IMR-90 (cell line): ENCODE results near the gene RFPL1. TPM values are rescaled to one million over a fixed set of nuclear protein-coding genes. Genes with fewer than 3 reads are reported as not detected.

Experiments
- ATAC-seq: fragments of 200-7000 bp; cut with Tn5 transposase; 2 replicates; pipeline ENCODE4 v1.9.1; 2020; ENCODE audit warnings: low read depth, mild to moderate bottlenecking, moderate library complexity
- BruUV-seq: library from RNA; stranded (reverse); fragments of 400-500 nt; replicated peaks from 2 replicates; lab custom pipeline; 2021; lab: Mats Ljungman, UMichigan
- CTCF ChIA-PET: fragments of 300-600 bp; formaldehyde crosslinking; extraction: SDS; loops from one replicate; lab custom pipeline; 2021; ENCODE audit warnings: antibody characterized with exemption; lab: Yijun Ruan, JAX
- POLR2A ChIA-PET: fragments of 300-600 bp; sonication (Branson Sonifier 250); formaldehyde crosslinking; loops from one replicate; lab custom pipeline; 2022; ENCODE audit warnings: antibody characterized with exemption; ENCODE audit not compliant: unreplicated experiment; lab: Charles Lee
- DNase-seq: peaks from one replicate; pipeline ENCODE4 v3.0.0; 2013
- H2AFZ ChIP-seq: replicated peaks from 2 replicates; pipeline ENCODE3; 2013; ENCODE audit warnings: low read length, mild to moderate bottlenecking; ENCODE audit not compliant: poor library complexity
- H2AK5ac ChIP-seq: 2 replicates; pipeline ENCODE4 v1.6.1; 2013; ENCODE audit warnings: low read depth, low read length, inconsistent platforms
- H2AK9ac ChIP-seq: replicated peaks from 2 replicates; pipeline ENCODE3; 2013; ENCODE audit warnings: mild to moderate bottlenecking, low read depth, low read length, moderate library complexity; ENCODE audit not compliant: poor library complexity
- H2BK120ac ChIP-seq: 2 replicates; pipeline ENCODE4 v1.6.1; 2013; ENCODE audit warnings: low read depth, low read length, inconsistent platforms
- H2BK15ac ChIP-seq: 3 replicates; pipeline ENCODE4 v1.6.1; 2013; ENCODE audit warnings: low read depth, low read length, inconsistent platforms
- H2BK20ac ChIP-seq: 2 replicates; pipeline ENCODE4 v1.6.1; 2013; ENCODE audit warnings: low read depth, mild to moderate bottlenecking, inconsistent platforms, low read length, moderate library complexity
- H2BK5ac ChIP-seq: 2 replicates; pipeline ENCODE4 v1.6.1; 2013; ENCODE audit warnings: mild to moderate bottlenecking, low read depth, low read length, inconsistent platforms; ENCODE audit not compliant: poor library complexity, severe bottlenecking
- H3K14ac ChIP-seq: replicated peaks from 2 replicates; pipeline ENCODE4 v1.6.1; 2013; ENCODE audit warnings: low read depth, low read length, inconsistent platforms
- H3K18ac ChIP-seq: 2 replicates; pipeline ENCODE4 v1.6.1; 2013; ENCODE audit warnings: low read depth, low read length, control low read depth
- H3K23ac ChIP-seq: 2 replicates; pipeline ENCODE4 v1.6.1; 2013; ENCODE audit warnings: low read depth, low read length, inconsistent platforms
- H3K27ac ChIP-seq: 2 replicates; pipeline ENCODE4 v1.5.1; 2013; ENCODE audit warnings: mild to moderate bottlenecking, control low read depth, low read length; ENCODE audit not compliant: insufficient read depth
- H3K27me3 ChIP-seq: 2 replicates; pipeline ENCODE4 v1.6.1; 2013; ENCODE audit warnings: low read length; ENCODE audit not compliant: control insufficient read depth, insufficient read depth
- H3K36me3 ChIP-seq: 2 replicates; pipeline ENCODE4 v1.6.1; 2013; ENCODE audit warnings: low read length, mixed read lengths; ENCODE audit not compliant: control insufficient read depth, insufficient read depth
- H3K4ac ChIP-seq: 2 replicates; pipeline ENCODE4 v1.6.1; 2013; ENCODE audit warnings: low read depth, low read length, inconsistent platforms
- H3K4me1 ChIP-seq: 2 replicates; pipeline ENCODE4 v1.6.1; 2013; ENCODE audit warnings: low read length, mixed read lengths; ENCODE audit not compliant: control insufficient read depth, insufficient read depth
- H3K4me2 ChIP-seq: 2 replicates; pipeline ENCODE4 v1.6.1; 2013; ENCODE audit warnings: low read depth, mild to moderate bottlenecking, control low read depth, low read length, moderate library complexity
- H3K4me3 ChIP-seq: 2 replicates; pipeline ENCODE4 v1.5.1; 2013; ENCODE audit warnings: low read depth, mild to moderate bottlenecking, control low read depth, low read length, moderate library complexity; ENCODE audit not compliant: insufficient read depth
- H3K56ac ChIP-seq: 2 replicates; pipeline ENCODE4 v1.6.1; 2013; ENCODE audit warnings: low read length, inconsistent platforms; ENCODE audit not compliant: insufficient read depth; ENCODE audit errors: extremely low read depth
- H3K79me1 ChIP-seq, 2 experiments: 2 replicates each; pipeline ENCODE4 v1.6.1; 2013; ENCODE audit warnings: low read length in 2 of 2, inconsistent platforms in 1 of 2, low read depth in 1 of 2
- H3K9ac ChIP-seq: 2 replicates; pipeline ENCODE4 v1.6.1; 2013; ENCODE audit warnings: low read depth, low read length, control low read depth
- H3K9me1 ChIP-seq: 2 replicates; pipeline ENCODE4 v1.6.1; 2013; ENCODE audit warnings: low read length, inconsistent platforms; ENCODE audit not compliant: insufficient read depth
- H3K9me3 ChIP-seq: 2 replicates; pipeline ENCODE4 v1.6.1; 2013; ENCODE audit warnings: low read length; ENCODE audit not compliant: control insufficient read depth, insufficient read depth
- H4K20me1 ChIP-seq: 2 replicates; pipeline ENCODE4 v1.6.1; 2013; ENCODE audit warnings: low read length, inconsistent platforms; ENCODE audit not compliant: insufficient read depth
- H4K5ac ChIP-seq: 2 replicates; pipeline ENCODE4 v1.6.1; 2013; ENCODE audit warnings: mild to moderate bottlenecking, low read depth, low read length, control low read depth
- H4K8ac ChIP-seq, 2 experiments: 2 replicates each; pipeline ENCODE4 v1.6.1; 2013; ENCODE audit warnings: low read depth in 2 of 2, low read length in 2 of 2, control low read depth in 1 of 2, inconsistent platforms in 1 of 2
- H4K91ac ChIP-seq: 2 replicates; pipeline ENCODE4 v1.6.1; 2013; ENCODE audit warnings: low read depth, low read length, inconsistent platforms; ENCODE audit not compliant: insufficient read depth
- BHLHE40 ChIP-seq: fragments of 150-350 bp; IDR thresholded peaks from 2 replicates; pipeline ENCODE4 v1.6.1; 2016; ENCODE audit warnings: mild to moderate bottlenecking, low read depth, low read length
- CEBPB ChIP-seq: IDR thresholded peaks from 2 replicates; pipeline ENCODE4 v1.6.1; 2012; ENCODE audit warnings: low read depth, low read length, improper control_type of control experiment
- MAFK ChIP-seq: IDR thresholded peaks from 2 replicates; pipeline ENCODE4 v1.6.1; 2012; ENCODE audit warnings: low read depth, low read length, improper control_type of control experiment
- MAZ ChIP-seq: IDR thresholded peaks from 2 replicates; pipeline ENCODE4 v1.6.1; 2012; ENCODE audit warnings: low read depth, mild to moderate bottlenecking, low read length, improper control_type of control experiment, moderate library complexity, borderline replicate concordance
- MXI1 ChIP-seq: IDR thresholded peaks from 2 replicates; pipeline ENCODE4 v1.6.1; 2012; ENCODE audit warnings: low read depth, mild to moderate bottlenecking, low read length, moderate library complexity, borderline replicate concordance
- POLR2A ChIP-seq: IDR thresholded peaks from 2 replicates; pipeline ENCODE4 v1.6.1; 2012; ENCODE audit warnings: mild to moderate bottlenecking, low read depth, low read length
- RCOR1 ChIP-seq: IDR thresholded peaks from 2 replicates; pipeline ENCODE4 v1.6.1; 2012; ENCODE audit warnings: mild to moderate bottlenecking, low read length, improper control_type of control experiment; ENCODE audit not compliant: insufficient replicate concordance
- SMC3 ChIP-seq: fragments of 150-350 bp; IDR thresholded peaks from 2 replicates; pipeline ENCODE4 v1.6.1; 2016; ENCODE audit warnings: low read depth, mild to moderate bottlenecking, antibody characterized with exemption, low read length, moderate library complexity
- WGBS, 2 experiments: methylation state at CpG; one replicate each; pipeline versions ENCODE4 v1.1.5 to v1.1.7; 2013; ENCODE audit warnings: missing lambda C conversion rate in 2 of 2; ENCODE audit not compliant: insufficient read length in 1 of 2; ENCODE audit errors: extremely low coverage in 2 of 2; 5-methylcytosine and 5-hydroxymethylcytosine counted together
- dilution Hi-C: fragments of 300-500 bp; cut with HindIII; formaldehyde crosslinking; loops from one replicate; pipeline ENCODE4 v1.14.3; 2018; ENCODE audit warnings: low sequenced_read_pairs; ENCODE audit not compliant: unreplicated experiment
- in situ Hi-C: fragments of 300-500 bp; cut with MboI; formaldehyde crosslinking; loops from 3 replicates; pipeline ENCODE4 v1.14.3; 2019; ENCODE audit warnings: low sequenced_read_pairs, inconsistent platforms, mixed read lengths
- intact Hi-C: fragments of 100-400 bp; cut with micrococcal nuclease; formaldehyde crosslinking; loops from 2 replicates; pipeline ENCODE4 v1.10.0; 2022
- polyA plus RNA-seq, 3 experiments: library from polyadenylated mRNA; depleted of rRNA; stranded (reverse); fragments of >200 nt; gene quantifications; 2 replicates each; pipeline ENCODE4 v1.2.3, GENCODE V29; 2012; ENCODE audit warnings: low replicate concordance in 1 of 3
- total RNA-seq: library from RNA; depleted of rRNA; stranded (reverse); fragments of >200 nt; gene quantifications from 2 replicates; pipeline ENCODE4 v1.2.3, GENCODE V29; 2012
- TF ChIP-seq, protein P1 (sequence below): fragments of 150-350 bp; IDR thresholded peaks from 2 replicates; pipeline ENCODE4 v1.6.1; 2016; ENCODE audit warnings: low read depth, mild to moderate bottlenecking, low read length, moderate library complexity, borderline replicate concordance
- TF ChIP-seq, protein P2 (sequence below): conservative IDR thresholded peaks from 2 replicates; pipeline ENCODE4 v1.5.1; 2012; ENCODE audit warnings: mild to moderate bottlenecking, low read depth, low read length, improper control_type of control experiment

Gene RFPL1
- total and polyA plus RNA-seq, 2 of the 4 experiments (the other 2 are of a cell fraction) = not detected

DNA sequence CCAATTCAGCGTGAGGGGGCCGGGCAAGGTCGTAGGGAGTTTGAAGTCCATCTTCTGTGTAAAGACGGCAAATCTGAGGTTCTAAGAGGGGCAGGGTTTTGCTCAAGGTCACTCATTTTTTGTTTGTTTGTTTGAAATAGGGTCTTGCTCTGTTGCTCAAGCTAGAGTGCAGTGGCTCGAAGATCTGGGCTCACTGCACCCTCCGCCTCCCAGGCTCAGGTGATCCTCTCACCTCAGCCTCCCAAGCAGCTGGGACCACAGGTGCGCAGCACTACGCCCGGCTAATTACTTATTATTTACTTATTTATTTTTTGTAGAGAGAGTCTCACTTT, 49.7 kb upstream of the RFPL1 start:
- H3K9ac ChIP-seq = peak overlapping the region; percentile 84

More for the DNA sequence above, 49.7 kb upstream of the RFPL1 start:
- Histone ChIP-seq H3K27me3 (no peaks in the 10 kb centered on the region), H3K56ac (peak overlapping the region; percentile 88; the same call in 1 of the 2 replicates), H3K79me1 (peaks cover 31 to 49% of the 10 kb centered on the region in 2 experiments), H2AK5ac (peak overlapping the region; percentile 51; the same call in 1 of the 2 replicates), H2AFZ (peak overlapping the region; percentile 100), H2AK9ac (peak overlapping the region; percentile 33), H3K9me3 (no peaks in the 10 kb centered on the region), H3K27ac (peak overlapping the region; percentile 61), H2BK20ac (no peak overlapping the region), H3K4ac (peak overlapping the region; percentile 59; the same call in 1 of the 2 replicates), H3K4me1 (peaks cover 8% of the 10 kb centered on the region), H3K14ac (peak overlapping the region; percentile 80), H4K91ac (peak overlapping the region; percentile 84; the same call in 1 of the 2 replicates), H4K5ac (peak overlapping the region; percentile 98), H4K20me1 (peaks cover 4% of the 10 kb centered on the region; the same call in 1 of the 2 replicates), H2BK15ac (peak overlapping the region; percentile 85; the same call in 1 of the 3 replicates), H3K18ac (peak overlapping the region; percentile 69), H3K4me2 (peak overlapping the region; percentile 97), H3K9me1 (peaks cover 5% of the 10 kb centered on the region; the same call in 1 of the 2 replicates), H3K36me3 (0 out of 2 replicates have a peak, but pooled peaks cover 4% of the 10 kb centered on the region), H3K23ac (no peak overlapping the region; the same call in 1 of the 2 replicates), H2BK5ac (peak overlapping the region; percentile 59), H2BK120ac (0 out of 2 replicates have a peak overlapping the region, but pooled peaks have one; percentile 31), H3K4me3 (peak overlapping the region; percentile 84), H4K8ac (peak overlapping the region; percentile 98 to 99)
- TF ChIP-seq, protein P1, sequence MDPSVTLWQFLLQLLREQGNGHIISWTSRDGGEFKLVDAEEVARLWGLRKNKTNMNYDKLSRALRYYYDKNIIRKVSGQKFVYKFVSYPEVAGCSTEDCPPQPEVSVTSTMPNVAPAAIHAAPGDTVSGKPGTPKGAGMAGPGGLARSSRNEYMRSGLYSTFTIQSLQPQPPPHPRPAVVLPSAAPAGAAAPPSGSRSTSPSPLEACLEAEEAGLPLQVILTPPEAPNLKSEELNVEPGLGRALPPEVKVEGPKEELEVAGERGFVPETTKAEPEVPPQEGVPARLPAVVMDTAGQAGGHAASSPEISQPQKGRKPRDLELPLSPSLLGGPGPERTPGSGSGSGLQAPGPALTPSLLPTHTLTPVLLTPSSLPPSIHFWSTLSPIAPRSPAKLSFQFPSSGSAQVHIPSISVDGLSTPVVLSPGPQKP = no peak
- TF ChIP-seq RCOR1 (no peak), MAZ (no peak), BHLHE40 (no peak), MXI1 (no peak), MAFK (no peak), POLR2A (no peak), CEBPB (no peak), SMC3 (no peak)
- TF ChIP-seq, protein P2, sequence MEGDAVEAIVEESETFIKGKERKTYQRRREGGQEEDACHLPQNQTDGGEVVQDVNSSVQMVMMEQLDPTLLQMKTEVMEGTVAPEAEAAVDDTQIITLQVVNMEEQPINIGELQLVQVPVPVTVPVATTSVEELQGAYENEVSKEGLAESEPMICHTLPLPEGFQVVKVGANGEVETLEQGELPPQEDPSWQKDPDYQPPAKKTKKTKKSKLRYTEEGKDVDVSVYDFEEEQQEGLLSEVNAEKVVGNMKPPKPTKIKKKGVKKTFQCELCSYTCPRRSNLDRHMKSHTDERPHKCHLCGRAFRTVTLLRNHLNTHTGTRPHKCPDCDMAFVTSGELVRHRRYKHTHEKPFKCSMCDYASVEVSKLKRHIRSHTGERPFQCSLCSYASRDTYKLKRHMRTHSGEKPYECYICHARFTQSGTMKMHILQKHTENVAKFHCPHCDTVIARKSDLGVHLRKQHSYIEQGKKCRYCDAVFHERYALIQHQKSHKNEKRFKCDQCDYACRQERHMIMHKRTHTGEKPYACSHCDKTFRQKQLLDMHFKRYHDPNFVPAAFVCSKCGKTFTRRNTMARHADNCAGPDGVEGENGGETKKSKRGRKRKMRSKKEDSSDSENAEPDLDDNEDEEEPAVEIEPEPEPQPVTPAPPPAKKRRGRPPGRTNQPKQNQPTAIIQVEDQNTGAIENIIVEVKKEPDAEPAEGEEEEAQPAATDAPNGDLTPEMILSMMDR = no peak
- WGBS, 2 experiments = no CpG with 5 or more reads among the region's 9 CpGs
- intact Hi-C loops = no loop called here
- ChIA-PET POLR2A (no interaction called here), CTCF (no interaction called here)
- ATAC-seq (peak; percentile 5; the same call in 1 of the 2 replicates), DNase-seq (no peak)
- in situ Hi-C loops = no loop called here
- dilution Hi-C loops = no loop called here
- no TSS peak for BruUV-seq
